ENCODE data around the gene DCC.

The DCC gene

GRCh38 chr18:52715421-52715820, 375.4 kb downstream of the DCC start:
- DNase-seq = no peak

GRCh38 chr18:52715991-52716390, 376.0 kb downstream of the DCC start:
- DNase-seq = no peak

GRCh38 chr18:52716973-52717372, 377.0 kb downstream of the DCC start:
- DNase-seq = no peak

GRCh38 chr18:52722904-52723303, 382.9 kb downstream of the DCC start:
- no peak for DNase-seq

- no peak for DNase-seq
Observed at GRCh38 chr18:52723550-52723970, 383.6 kb downstream of the DCC start.

- no peak for DNase-seq
Observed at GRCh38 chr18:52730972-52731619, 391.1 kb downstream of the DCC start.

- DNase-seq = no peak
Observed at GRCh38 chr18:52738946-52739345, 398.9 kb downstream of the DCC start.

GRCh38 chr18:52746986-52747385, 407.0 kb downstream of the DCC start:
- no peak for DNase-seq

GRCh38 chr18:52747869-52748268, 407.9 kb downstream of the DCC start:
- DNase-seq = no peak

- no peak for DNase-seq
Observed at GRCh38 chr18:52748343-52748742, 408.3 kb downstream of the DCC start.

GRCh38 chr18:52749542-52749941, 409.5 kb downstream of the DCC start:
- DNase-seq = no peak

GRCh38 chr18:52750995-52751394, 411.0 kb downstream of the DCC start:
- no peak for DNase-seq

GRCh38 chr18:52764316-52764715, 424.3 kb downstream of the DCC start:
- DNase-seq = no peak

- no peak for DNase-seq
Observed at GRCh38 chr18:52766002-52766545, 426.1 kb downstream of the DCC start.

- no peak for DNase-seq
Observed at GRCh38 chr18:52781113-52781512, 441.1 kb downstream of the DCC start.

- DNase-seq = no peak
Observed at GRCh38 chr18:52791321-52791720, 451.3 kb downstream of the DCC start.

GRCh38 chr18:52812834-52813233, 472.8 kb downstream of the DCC start:
- DNase-seq = no peak

- DNase-seq = no peak
Observed at GRCh38 chr18:52813635-52814416, 473.8 kb downstream of the DCC start.

GRCh38 chr18:52815651-52816050, 475.7 kb downstream of the DCC start:
- no peak for DNase-seq

- DNase-seq = no peak
Observed at GRCh38 chr18:52816121-52816520, 476.1 kb downstream of the DCC start.

- DNase-seq = no peak
Observed at GRCh38 chr18:52822160-52822559, 482.2 kb downstream of the DCC start.

- no peak for DNase-seq
Observed at GRCh38 chr18:52824126-52824525, 484.1 kb downstream of the DCC start.

GRCh38 chr18:52826994-52827393, 487.0 kb downstream of the DCC start:
- DNase-seq = no peak

- DNase-seq = no peak
Observed at GRCh38 chr18:52829320-52829719, 489.3 kb downstream of the DCC start.

Data from stimulated activated CD4-positive, alpha-beta T cell treated with anti-CD3 and anti-CD28 coated beads, Interleukin-4, amount 100 ng/mL, for 24 hours (primary cell).